RWPE2 (cell line): Measurements from ENCODE around the gene COA7.

ENCODE experiments used
- ATAC-seq: fragments of 200-7000 bp; cut with Tn5 transposase; 3 replicates; pipeline ENCODE4 v1.9.1; 2021; ENCODE audit warnings: low read depth
- DNase-seq: peaks from one replicate; pipeline ENCODE4 v3.0.0-alpha.2; 2020; ENCODE audit warnings: low spot score
- H3K27ac ChIP-seq: fragments of 450-650 bp; 2 replicates; pipeline ENCODE4 v1.5.1; 2017; ENCODE audit warnings: mild to moderate bottlenecking; ENCODE audit not compliant: poor library complexity, severe bottlenecking
- H3K27me3 ChIP-seq: fragments of 250-450 bp; sonication (Bioruptor Pico); 2 replicates; pipeline ENCODE4 v1.5.1; 2021; ENCODE audit warnings: mild to moderate bottlenecking, moderate library complexity; ENCODE audit not compliant: insufficient read depth, poor library complexity, severe bottlenecking
- H3K36me3 ChIP-seq: fragments of 250-450 bp; sonication (Bioruptor Pico); 2 replicates; pipeline ENCODE4 v1.5.1; 2020; ENCODE audit warnings: low read depth, mild to moderate bottlenecking, moderate library complexity
- H3K4me1 ChIP-seq: fragments of 250-450 bp; sonication (Bioruptor Pico); 2 replicates; pipeline ENCODE4 v1.5.1; 2021; ENCODE audit warnings: mild to moderate bottlenecking, moderate library complexity; ENCODE audit not compliant: insufficient read depth, poor library complexity, severe bottlenecking
- H3K4me3 ChIP-seq: fragments of 250-450 bp; sonication (Bioruptor Pico); 2 replicates; pipeline ENCODE4 v1.5.1; 2021; ENCODE audit warnings: mild to moderate bottlenecking, moderate library complexity; ENCODE audit not compliant: severe bottlenecking
- H3K9me3 ChIP-seq: fragments of 250-450 bp; sonication (Bioruptor Pico); 2 replicates; pipeline ENCODE4 v1.5.1; 2021; ENCODE audit warnings: mild to moderate bottlenecking, moderate library complexity; ENCODE audit not compliant: severe bottlenecking
- CTCF ChIP-seq: fragments of 450-650 bp; IDR thresholded peaks from one replicate; pipeline ENCODE4 v1.5.1; 2017; ENCODE audit warnings: mild to moderate bottlenecking, moderate library complexity; ENCODE audit not compliant: poor library complexity, severe bottlenecking

COA7 gene

GRCh38 chr1:52674497-52675384 is 23.4 kb downstream of the COA7 start:
- Histone ChIP-seq H3K27me3 (no peaks in the 10 kb centered on the region), H3K4me1 (peaks cover 18% of the 10 kb centered on the region), H3K9me3 (no peaks in the 10 kb centered on the region), H3K27ac (peak overlapping the region; percentile 75), H3K36me3 (no peaks in the 10 kb centered on the region), H3K4me3 (no peak overlapping the region)
- DNase-seq (no peak), ATAC-seq (peak; percentile 82)
- no peak for TF ChIP-seq CTCF

- no peaks in the 10 kb centered on the region for H3K9me3 ChIP-seq
Observed at GRCh38 chr1:52673513-52673912, 24.6 kb downstream of the COA7 start.

GRCh38 chr1:52672946-52673345 is 25.2 kb downstream of the COA7 start:
- TF ChIP-seq CTCF = no peak
- ATAC-seq = no peak
- DNase-seq = no peak
- Histone ChIP-seq H3K9me3 (no peaks in the 10 kb centered on the region), H3K4me3 (no peak overlapping the region), H3K36me3 (no peaks in the 10 kb centered on the region), H3K4me1 (peaks cover 30% of the 10 kb centered on the region), H3K27ac (peak overlapping the region; percentile 75), H3K27me3 (no peaks in the 10 kb centered on the region)

More at GRCh38 chr1:52673513-52673912, 24.6 kb downstream of the COA7 start:
- Histone ChIP-seq H3K27ac (peak overlapping the region; percentile 75), H3K36me3 (no peaks in the 10 kb centered on the region), H3K27me3 (no peaks in the 10 kb centered on the region), H3K4me3 (no peak overlapping the region), H3K4me1 (peaks cover 27% of the 10 kb centered on the region)
- TF ChIP-seq CTCF = no peak
- DNase-seq (no peak), ATAC-seq (no peak)

- TF ChIP-seq CTCF = no peak
- DNase-seq (no peak), ATAC-seq (no peak)
- no peaks in the 10 kb centered on the region for H3K36me3 ChIP-seq
- no peak overlapping the region for H3K4me3 ChIP-seq
- no peaks in the 10 kb centered on the region for H3K27me3 ChIP-seq
- H3K9me3 ChIP-seq = no peaks in the 10 kb centered on the region
- peak overlapping the region; percentile 68 for H3K27ac ChIP-seq
- peaks cover 37% of the 10 kb centered on the region for H3K4me1 ChIP-seq
Observed at GRCh38 chr1:52670604-52671003, 27.5 kb downstream of the COA7 start.

GRCh38 chr1:52669696-52670095 is 28.5 kb downstream of the COA7 start:
- no peaks in the 10 kb centered on the region for H3K9me3 ChIP-seq
- no peak overlapping the region for H3K4me3 ChIP-seq
- H3K36me3 ChIP-seq = no peaks in the 10 kb centered on the region
- no peak for TF ChIP-seq CTCF
- no peaks in the 10 kb centered on the region for H3K27me3 ChIP-seq
- DNase-seq = no peak
- H3K4me1 ChIP-seq = peaks cover 41% of the 10 kb centered on the region
- no peak for ATAC-seq
- peak overlapping the region; percentile 68 for H3K27ac ChIP-seq
